ENCODE results near the gene HTRA3.

HTRA3 gene

DNA sequence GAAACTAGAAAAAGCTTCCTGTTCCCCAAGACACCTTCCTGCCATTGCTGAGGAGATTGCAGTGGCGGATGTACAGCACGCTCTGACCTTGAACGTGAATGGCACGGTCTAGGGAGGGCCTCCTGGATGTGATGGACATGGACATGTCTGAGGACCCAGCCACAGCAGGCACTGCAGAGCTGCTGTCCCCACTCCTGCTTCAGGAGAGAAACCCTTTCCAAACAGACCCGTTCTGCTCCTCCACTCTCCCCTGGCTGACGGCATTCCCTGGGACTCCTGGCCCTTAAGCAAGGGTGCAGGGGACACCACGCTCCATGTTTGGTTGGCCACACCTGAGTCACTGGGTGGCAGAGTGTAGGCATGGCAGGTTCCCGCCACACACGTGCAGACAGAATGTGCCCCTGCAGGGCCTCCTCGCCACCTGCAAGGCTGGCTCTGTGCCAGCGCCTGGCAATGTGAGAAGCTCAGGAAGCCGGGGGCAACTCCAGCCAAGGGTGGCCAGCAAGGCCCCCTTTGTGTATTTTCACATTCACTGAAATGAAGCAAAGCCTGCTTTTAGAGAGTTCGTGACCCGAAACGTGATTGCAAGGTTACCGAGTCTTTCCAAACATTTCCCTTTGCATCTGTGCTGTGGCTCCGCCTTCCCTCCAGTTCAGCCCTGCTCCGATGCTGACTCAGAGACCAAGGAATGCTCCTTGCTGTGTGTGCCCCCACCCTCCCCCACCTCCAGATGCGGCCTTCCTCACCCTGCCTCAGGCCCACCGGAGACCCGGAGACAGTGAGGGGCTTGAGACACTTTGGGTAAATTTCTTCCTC is 46.1 kb downstream of the HTRA3 start:
- Histone ChIP-seq H3K27ac (ENCODE audit: low read length) (no peak overlapping the region), H3K79me2 (ENCODE audit: low read length) (no peaks in the 10 kb centered on the region), H3K4me2 (ENCODE audit: low read length) (no peak overlapping the region), H3K4me3 (ENCODE audit: low read length) (no peak overlapping the region), H3K36me3 (replicated peaks; ENCODE audit: low read depth, low read length) (no peaks in the 10 kb centered on the region), H4K20me1 (ENCODE audit: insufficient read depth, low read length) (no peaks in the 10 kb centered on the region), H3K4me1 (ENCODE audit: low read length) (no peaks in the 10 kb centered on the region), H3K27me3 (ENCODE audit: low read depth, low read length) (peaks cover 25% of the 10 kb centered on the region), H3K9ac (ENCODE audit: low read length) (no peak overlapping the region), H3K9me3 (ENCODE audit: insufficient read depth, low read length) (no peaks in the 10 kb centered on the region), H2AFZ (ENCODE audit: low read depth, low read length) (no peak overlapping the region)
- TF ChIP-seq, protein P1, sequence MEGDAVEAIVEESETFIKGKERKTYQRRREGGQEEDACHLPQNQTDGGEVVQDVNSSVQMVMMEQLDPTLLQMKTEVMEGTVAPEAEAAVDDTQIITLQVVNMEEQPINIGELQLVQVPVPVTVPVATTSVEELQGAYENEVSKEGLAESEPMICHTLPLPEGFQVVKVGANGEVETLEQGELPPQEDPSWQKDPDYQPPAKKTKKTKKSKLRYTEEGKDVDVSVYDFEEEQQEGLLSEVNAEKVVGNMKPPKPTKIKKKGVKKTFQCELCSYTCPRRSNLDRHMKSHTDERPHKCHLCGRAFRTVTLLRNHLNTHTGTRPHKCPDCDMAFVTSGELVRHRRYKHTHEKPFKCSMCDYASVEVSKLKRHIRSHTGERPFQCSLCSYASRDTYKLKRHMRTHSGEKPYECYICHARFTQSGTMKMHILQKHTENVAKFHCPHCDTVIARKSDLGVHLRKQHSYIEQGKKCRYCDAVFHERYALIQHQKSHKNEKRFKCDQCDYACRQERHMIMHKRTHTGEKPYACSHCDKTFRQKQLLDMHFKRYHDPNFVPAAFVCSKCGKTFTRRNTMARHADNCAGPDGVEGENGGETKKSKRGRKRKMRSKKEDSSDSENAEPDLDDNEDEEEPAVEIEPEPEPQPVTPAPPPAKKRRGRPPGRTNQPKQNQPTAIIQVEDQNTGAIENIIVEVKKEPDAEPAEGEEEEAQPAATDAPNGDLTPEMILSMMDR (IDR thresholded peaks at IDR 0.05; ENCODE audit: low read depth, low read length) = no peak
- TF ChIP-seq EZH2phosphoT487 (IDR thresholded peaks at IDR 0.05; ENCODE audit: low read depth) = no peak

DNA sequence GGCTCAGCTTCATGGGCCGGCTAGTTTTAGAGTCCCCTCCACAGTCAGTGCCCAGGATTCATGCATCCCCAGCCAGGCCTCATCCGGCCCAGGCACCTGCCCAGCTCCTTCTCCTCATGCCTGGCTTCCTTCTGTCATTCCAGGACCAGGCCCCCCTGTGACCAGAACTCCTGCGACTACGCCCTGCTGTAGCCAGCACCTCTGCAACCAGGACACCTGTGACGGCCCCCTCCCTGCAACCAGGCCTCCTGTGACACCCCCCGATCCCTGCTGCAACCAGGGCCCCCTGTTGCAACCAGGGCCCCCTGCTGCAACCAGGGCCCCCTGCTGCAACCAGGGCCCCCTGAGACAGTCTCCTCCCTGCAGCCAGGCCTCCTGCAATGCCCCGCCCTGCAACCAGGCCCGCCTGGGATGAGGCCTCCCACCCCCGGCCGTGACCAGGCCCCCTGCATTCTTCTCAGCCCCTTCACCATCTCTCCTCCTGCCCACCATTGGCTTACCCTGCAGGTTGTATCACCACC is 46.8 kb downstream of the HTRA3 start:
- H3K4me3 ChIP-seq (ENCODE audit: low read length) = no peak overlapping the region
- no peaks in the 10 kb centered on the region for H3K36me3 ChIP-seq (replicated peaks; ENCODE audit: low read depth, low read length)
- no peak overlapping the region for H3K9ac ChIP-seq (ENCODE audit: low read length)
- no peaks in the 10 kb centered on the region for H3K9me3 ChIP-seq (ENCODE audit: insufficient read depth, low read length)
- H3K27ac ChIP-seq (ENCODE audit: low read length) = no peak overlapping the region
- no peak overlapping the region for H2AFZ ChIP-seq (ENCODE audit: low read depth, low read length)
- no peaks in the 10 kb centered on the region for H3K4me1 ChIP-seq (ENCODE audit: low read length)
- no peak overlapping the region for H3K4me2 ChIP-seq (ENCODE audit: low read length)
- no peaks in the 10 kb centered on the region for H3K79me2 ChIP-seq (ENCODE audit: low read length)
- no peak for TF ChIP-seq EZH2phosphoT487 (IDR thresholded peaks at IDR 0.05; ENCODE audit: low read depth)
- TF ChIP-seq, protein P1 (IDR thresholded peaks at IDR 0.05; ENCODE audit: low read depth, low read length) = no peak
- H4K20me1 ChIP-seq (ENCODE audit: insufficient read depth, low read length) = no peaks in the 10 kb centered on the region
- H3K27me3 ChIP-seq (ENCODE audit: low read depth, low read length) = peaks cover 21% of the 10 kb centered on the region

DNA sequence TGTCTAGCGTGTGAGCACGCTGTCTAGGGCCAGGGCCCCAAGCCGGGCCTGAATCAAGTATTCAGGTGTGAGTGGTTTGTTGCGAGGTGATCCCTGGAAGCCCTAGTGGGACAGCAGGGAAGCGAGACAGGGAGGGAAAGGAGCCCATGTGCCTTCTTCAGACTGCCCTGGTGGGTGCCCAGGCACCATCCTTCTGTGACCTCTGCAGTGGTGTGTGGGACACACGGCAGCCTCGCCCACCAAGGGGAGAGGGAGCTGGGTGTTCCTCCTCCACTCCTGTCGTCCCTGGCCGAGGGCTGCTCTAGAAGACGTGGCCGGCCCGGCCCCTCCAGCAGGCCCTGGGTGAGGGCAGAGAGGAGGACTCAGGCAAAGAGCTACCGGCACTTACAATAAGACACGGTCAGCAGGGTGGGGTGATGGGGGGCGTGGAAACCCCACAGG is 47.4 kb downstream of the HTRA3 start:
- H3K4me1 ChIP-seq (ENCODE audit: low read length) = no peaks in the 10 kb centered on the region
- H3K36me3 ChIP-seq (replicated peaks; ENCODE audit: low read depth, low read length) = no peaks in the 10 kb centered on the region
- no peak overlapping the region for H3K9ac ChIP-seq (ENCODE audit: low read length)
- no peak overlapping the region for H3K27ac ChIP-seq (ENCODE audit: low read length)
- H3K9me3 ChIP-seq (ENCODE audit: insufficient read depth, low read length) = no peaks in the 10 kb centered on the region
- TF ChIP-seq EZH2phosphoT487 (IDR thresholded peaks at IDR 0.05; ENCODE audit: low read depth) = no peak
- TF ChIP-seq, protein P1 (IDR thresholded peaks at IDR 0.05; ENCODE audit: low read depth, low read length) = no peak
- H4K20me1 ChIP-seq (ENCODE audit: insufficient read depth, low read length) = no peaks in the 10 kb centered on the region
- H2AFZ ChIP-seq (ENCODE audit: low read depth, low read length) = no peak overlapping the region
- H3K4me2 ChIP-seq (ENCODE audit: low read length) = no peak overlapping the region
- H3K79me2 ChIP-seq (ENCODE audit: low read length) = no peaks in the 10 kb centered on the region
- peaks cover 16% of the 10 kb centered on the region for H3K27me3 ChIP-seq (ENCODE audit: low read depth, low read length)
- no peak overlapping the region for H3K4me3 ChIP-seq (ENCODE audit: low read length)

DNA sequence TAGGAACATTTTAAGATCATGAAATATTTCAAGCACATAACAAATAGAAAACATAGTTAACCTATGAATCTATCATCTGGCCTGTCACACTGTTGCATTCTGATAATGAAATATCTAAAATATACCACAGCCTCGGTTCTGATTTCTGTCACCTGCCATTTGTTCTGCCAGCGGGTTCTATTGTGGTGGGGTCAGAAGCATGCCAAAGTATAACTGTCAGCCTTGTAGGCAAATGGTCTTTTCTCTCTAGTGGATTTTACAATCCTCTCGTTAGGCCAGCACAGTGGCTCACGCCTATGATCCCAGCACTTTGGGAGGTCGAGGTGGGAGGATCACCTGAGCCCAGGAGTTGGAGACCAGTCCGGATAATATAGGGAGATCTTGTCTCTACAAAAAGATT is 47.9 kb downstream of the HTRA3 start:
- Histone ChIP-seq H3K27me3 (ENCODE audit: low read depth, low read length) (peaks cover 11% of the 10 kb centered on the region), H2AFZ (ENCODE audit: low read depth, low read length) (no peak overlapping the region), H3K36me3 (replicated peaks; ENCODE audit: low read depth, low read length) (no peaks in the 10 kb centered on the region), H3K4me3 (ENCODE audit: low read length) (no peak overlapping the region), H3K4me1 (ENCODE audit: low read length) (no peaks in the 10 kb centered on the region), H3K4me2 (ENCODE audit: low read length) (no peak overlapping the region), H3K9ac (ENCODE audit: low read length) (no peak overlapping the region), H3K9me3 (ENCODE audit: insufficient read depth, low read length) (no peaks in the 10 kb centered on the region), H3K79me2 (ENCODE audit: low read length) (no peaks in the 10 kb centered on the region), H4K20me1 (ENCODE audit: insufficient read depth, low read length) (no peaks in the 10 kb centered on the region), H3K27ac (ENCODE audit: low read length) (no peak overlapping the region)
- TF ChIP-seq EZH2phosphoT487 (IDR thresholded peaks at IDR 0.05; ENCODE audit: low read depth) = no peak
- TF ChIP-seq, protein P1 (IDR thresholded peaks at IDR 0.05; ENCODE audit: low read depth, low read length) = no peak
